K562 (cell line): ENCODE measurements around the gene SLMAP. TPM values are rescaled to one million over a fixed set of nuclear protein-coding genes. Genes with fewer than 3 reads are reported as not detected.

ENCODE experiments used
- CREM ChIP-seq: IDR thresholded peaks from 2 replicates; pipeline ENCODE4 v1.6.1; 2014; ENCODE audit warnings: antibody characterized with exemption, low read depth
- DEAF1 ChIP-seq: fragments of 450-650 bp; formaldehyde crosslinking; IDR thresholded peaks from 2 replicates; pipeline ENCODE4 v1.4.0; 2020; ENCODE audit warnings: mild to moderate bottlenecking, moderate library complexity
- DLX4 ChIP-seq: fragments of 250-450 bp; sonication (Bioruptor Pico); IDR thresholded peaks from 2 replicates; pipeline ENCODE4 v1.6.1; 2021; ENCODE audit warnings: mild to moderate bottlenecking
- DNMT1 ChIP-seq: fragments of 450-650 bp; IDR thresholded peaks from 2 replicates; pipeline ENCODE4 v1.6.1; 2016; ENCODE audit warnings: antibody characterized with exemption, mild to moderate bottlenecking
- ESRRA ChIP-seq: fragments of 450-650 bp; IDR thresholded peaks from 2 replicates; pipeline ENCODE4 v1.6.1; 2014; ENCODE audit warnings: low read depth, mild to moderate bottlenecking, moderate library complexity, borderline replicate concordance
- HES1 ChIP-seq: fragments of 450-650 bp; IDR thresholded peaks from 2 replicates; pipeline ENCODE4 v1.6.1; 2016; ENCODE audit warnings: low read depth, mild to moderate bottlenecking, moderate library complexity
- HINFP ChIP-seq: fragments of 450-650 bp; conservative IDR thresholded peaks from 2 replicates; pipeline ENCODE4 v1.6.1; 2016; ENCODE audit warnings: missing genetic modification characterization, low read depth, mild to moderate bottlenecking, control low read depth, missing compliant biosample characterization
- HSF4 ChIP-seq: fragments of 250-450 bp; sonication (Bioruptor Pico); IDR thresholded peaks from 2 replicates; pipeline ENCODE4 v2.1.2; 2022; ENCODE audit warnings: mild to moderate bottlenecking, moderate library complexity, borderline replicate concordance
- L3MBTL2 ChIP-seq: fragments of 450-650 bp; IDR thresholded peaks from 2 replicates; pipeline ENCODE4 v1.6.1; 2016; ENCODE audit warnings: mild to moderate bottlenecking, moderate library complexity
- LEF1 ChIP-seq: fragments of 450-650 bp; IDR thresholded peaks from 2 replicates; pipeline ENCODE4 v1.6.1; 2016; ENCODE audit warnings: mild to moderate bottlenecking
- MITF ChIP-seq: IDR thresholded peaks from 2 replicates; pipeline ENCODE4 v1.6.1; 2014; ENCODE audit warnings: antibody characterized with exemption
- NFYB ChIP-seq: IDR thresholded peaks from 2 replicates; pipeline ENCODE4 v1.6.1; 2011; ENCODE audit warnings: mild to moderate bottlenecking, moderate library complexity; ENCODE audit not compliant: insufficient read length; ENCODE audit errors: extremely low read depth
- NR1H2 ChIP-seq: sonication (generic); formaldehyde crosslinking; IDR thresholded peaks from 2 replicates; pipeline ENCODE4 v1.4.0; 2020; ENCODE audit warnings: mild to moderate bottlenecking, missing genetic modification reagents
- POLR2AphosphoS2 ChIP-seq: IDR thresholded peaks from 2 replicates; pipeline ENCODE4 v1.6.1; 2012; ENCODE audit warnings: low read length, improper control_type of control experiment
- SIN3B ChIP-seq: fragments of 450-650 bp; IDR thresholded peaks from 2 replicates; pipeline ENCODE4 v1.6.1; 2017; ENCODE audit warnings: low read depth, mild to moderate bottlenecking, moderate library complexity
- STAG1 ChIP-seq: sonication (generic); formaldehyde crosslinking; IDR thresholded peaks from 2 replicates; pipeline ENCODE4 v1.5.0; 2020; ENCODE audit warnings: missing genetic modification reagents, borderline replicate concordance
- ZC3H11A ChIP-seq: IDR thresholded peaks from 2 replicates; pipeline ENCODE4 v1.6.1; 2012; ENCODE audit warnings: low read depth, low read length, improper control_type of control experiment
- ZNF12 ChIP-seq: sonication (generic); formaldehyde crosslinking; IDR thresholded peaks from 2 replicates; pipeline ENCODE4 v1.4.0; 2020; ENCODE audit warnings: mild to moderate bottlenecking, missing genetic modification reagents
- ZNF217 ChIP-seq: sonication (generic); formaldehyde crosslinking; IDR thresholded peaks from 2 replicates; pipeline ENCODE4 v1.8.0; 2022; ENCODE audit warnings: mild to moderate bottlenecking, missing genetic modification reagents
- ZNF79 ChIP-seq: fragments of 250-450 bp; sonication (Bioruptor Pico); IDR thresholded peaks from 2 replicates; pipeline ENCODE4 v1.4.0; 2020; ENCODE audit warnings: low read depth, mild to moderate bottlenecking, moderate library complexity
- polyA plus RNA-seq, 8 experiments: library from polyadenylated mRNA; depleted of rRNA in 4 of 8; stranded (reverse) in 5 of 8; unstranded in 3 of 8; fragments of >200 nt; fragmentation: Nextera tagmentation in 2 of 8; fragmentation: Illumina TruSeq in 1 of 8; extraction: Ambion mirVana in 2 of 8; extraction: Trizol in 1 of 8; gene quantifications; 2 replicates each; pipeline versions ENCODE4 v1.2.1 to v1.2.3, GENCODE V29; 2011 to 2014; ENCODE audit warnings: inconsistent platforms in 1 of 8, missing spikeins in 1 of 8
- total RNA-seq, 7 experiments: library from RNA; depleted of rRNA in 6 of 7; stranded (reverse); fragments of >200 nt in 6 of 7; fragmentation: Illumina TruSeq in 2 of 7; extraction: Trizol in 2 of 7; gene quantifications; 2 replicates each; pipeline versions ENCODE4 v1.2.1 to v1.2.3, GENCODE V29; 2011 to 2021; ENCODE audit warnings: low replicate concordance in 1 of 7

The SLMAP gene
- total and polyA plus RNA-seq, 9 of the 15 experiments (the other 6 are each of a cell fraction or from before 2014, with no cell fraction given) = 12.1 to 50.7 (median 28.3) TPM

- TF ChIP-seq NFYB (no peak), DNMT1 (no peak), LEF1 (no peak), DLX4 (CRISPR knock-in tag) (no peak), DEAF1 (CRISPR knock-in tag) (peak; percentile 42; the same call in 1 of the 2 replicates), SIN3B (no peak), HES1 (no peak), STAG1 (CRISPR knock-in tag) (no peak), POLR2AphosphoS2 (no peak), HINFP (tag) (no peak), MITF (no peak), ZNF79 (CRISPR knock-in tag) (no peak), ESRRA (no peak), ZNF217 (no peak), CREM (no peak), ZC3H11A (no peak), NR1H2 (CRISPR knock-in tag) (no peak), L3MBTL2 (peak; percentile 41; the same call in 1 of the 2 replicates), HSF4 (CRISPR knock-in tag) (no peak), ZNF12 (no peak)
Measured at GRCh38 chr3:57961828-57962447, 205.8 kb downstream of the SLMAP start (continued).
